Tibial nerve (tissue), 4 donors: ENCODE measurements around the gene NXPH1. TPM values are rescaled to one million over a fixed set of nuclear protein-coding genes. Genes with fewer than 3 reads are reported as not detected.
A peak's percentile ranks its signal among the peaks of the same experiment; 100 is the strongest.
"Not testable (repeated sequence)": the region's sequence is repeated elsewhere in the genome, so short reads cannot be mapped to it uniquely, and the experiment has no call there.

Source experiments
- DNase-seq, 2 donors: peaks; one replicate each; pipeline ENCODE4 v3.0.0-alpha.2; 2019; ENCODE audit warnings: low spot score in 2 of 2
- H3K27ac ChIP-seq, 4 donors: fragments of 200-600 bp; sonication (generic) in 3 of 4; one replicate each; pipeline ENCODE4 v1.5.1; 2017 to 2019; ENCODE audit warnings: mild to moderate bottlenecking in 1 of 4
- H3K27me3 ChIP-seq, 2 donors: fragments of 200-600 bp; sonication (generic) in 1 of 2; one replicate each; pipeline versions ENCODE4 v1.5.1 to v1.6.0; 2017 to 2019
- H3K36me3 ChIP-seq, 3 donors: fragments of 200-600 bp; sonication (generic); one replicate each; pipeline ENCODE4 v1.5.1; 2018 to 2019
- H3K4me1 ChIP-seq, 4 donors: fragments of 200-600 bp; sonication (generic) in 3 of 4; one replicate each; pipeline ENCODE4 v1.5.1; 2017 to 2019
- H3K4me3 ChIP-seq, 4 donors: fragments of 200-600 bp; sonication (generic) in 3 of 4; one replicate each; pipeline ENCODE4 v1.5.1; 2017 to 2019; ENCODE audit warnings: mild to moderate bottlenecking in 1 of 4, moderate library complexity in 1 of 4
- H3K9me3 ChIP-seq, 4 donors: fragments of 200-600 bp; sonication (generic) in 3 of 4; one replicate each; pipeline ENCODE4 v1.5.1; 2017 to 2019
- EP300 ChIP-seq, 2 donors: sonication (generic); formaldehyde crosslinking; IDR thresholded peaks; one replicate each; pipeline ENCODE4 v1.6.1; 2017; ENCODE audit warnings: antibody characterized with exemption in 2 of 2, mild to moderate bottlenecking in 1 of 2
- POLR2A ChIP-seq, 2 donors: fragments of 450-650 bp; IDR thresholded peaks; one replicate each; pipeline ENCODE4 v1.6.1; 2017; ENCODE audit warnings: antibody characterized with exemption in 2 of 2, mild to moderate bottlenecking in 2 of 2, moderate library complexity in 2 of 2
- WGBS, 2 donors: methylation state at CpG; one replicate each; pipeline ENCODE4 v1.1.5; 2018; 5-methylcytosine and 5-hydroxymethylcytosine counted together
- total RNA-seq, 4 donors: library from RNA; depleted of rRNA; stranded (reverse); fragments of >200 nt; gene quantifications; one replicate each; pipeline ENCODE4 v1.1.0, GENCODE V29; 2016
- TF ChIP-seq, protein P1 (sequence below), 5 experiments: fragments of 200-600 bp in 3 of 5; fragments of 450-650 bp in 2 of 5; sonication (generic) in 3 of 5; IDR thresholded peaks; one replicate each; pipeline ENCODE4 v1.5.1; 2016 to 2019; ENCODE audit warnings: antibody characterized with exemption in 5 of 5, mild to moderate bottlenecking in 3 of 5, moderate library complexity in 2 of 5

NXPH1 gene
- total RNA-seq, 4 donors from 2014 or later = not detected

DNA sequence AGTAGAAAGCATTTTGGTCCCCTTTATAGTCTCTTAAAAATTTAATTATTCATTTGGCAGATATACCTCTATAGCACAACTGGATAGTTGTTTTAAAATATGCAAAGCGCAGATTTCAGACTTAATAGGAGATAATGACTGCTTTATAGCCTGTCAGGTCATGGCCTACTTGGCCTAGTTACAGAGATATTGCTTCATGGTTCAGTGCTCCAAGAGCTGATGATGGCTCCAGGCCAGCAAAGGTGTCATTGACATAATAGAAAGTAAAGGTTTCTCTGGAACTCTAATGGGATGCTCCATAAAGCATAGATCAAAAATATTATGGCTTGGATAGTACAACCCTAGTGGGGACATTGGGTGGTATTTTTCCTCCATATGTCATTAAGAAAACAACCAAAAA is 285.7 kb downstream of the NXPH1 start:
- H3K4me1 ChIP-seq = no peaks in the 10 kb centered on the region
- no peaks in the 10 kb centered on the region for H3K27me3 ChIP-seq
- H3K9me3 ChIP-seq = no peaks in the 10 kb centered on the region
- H3K36me3 ChIP-seq = no peaks in the 10 kb centered on the region
- H3K27ac ChIP-seq = no peak overlapping the region
- TF ChIP-seq POLR2A (IDR thresholded peaks at IDR 0.05) (no peak), EP300 (IDR thresholded peaks at IDR 0.05) (no peak)
- TF ChIP-seq, protein P1, sequence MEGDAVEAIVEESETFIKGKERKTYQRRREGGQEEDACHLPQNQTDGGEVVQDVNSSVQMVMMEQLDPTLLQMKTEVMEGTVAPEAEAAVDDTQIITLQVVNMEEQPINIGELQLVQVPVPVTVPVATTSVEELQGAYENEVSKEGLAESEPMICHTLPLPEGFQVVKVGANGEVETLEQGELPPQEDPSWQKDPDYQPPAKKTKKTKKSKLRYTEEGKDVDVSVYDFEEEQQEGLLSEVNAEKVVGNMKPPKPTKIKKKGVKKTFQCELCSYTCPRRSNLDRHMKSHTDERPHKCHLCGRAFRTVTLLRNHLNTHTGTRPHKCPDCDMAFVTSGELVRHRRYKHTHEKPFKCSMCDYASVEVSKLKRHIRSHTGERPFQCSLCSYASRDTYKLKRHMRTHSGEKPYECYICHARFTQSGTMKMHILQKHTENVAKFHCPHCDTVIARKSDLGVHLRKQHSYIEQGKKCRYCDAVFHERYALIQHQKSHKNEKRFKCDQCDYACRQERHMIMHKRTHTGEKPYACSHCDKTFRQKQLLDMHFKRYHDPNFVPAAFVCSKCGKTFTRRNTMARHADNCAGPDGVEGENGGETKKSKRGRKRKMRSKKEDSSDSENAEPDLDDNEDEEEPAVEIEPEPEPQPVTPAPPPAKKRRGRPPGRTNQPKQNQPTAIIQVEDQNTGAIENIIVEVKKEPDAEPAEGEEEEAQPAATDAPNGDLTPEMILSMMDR (IDR thresholded peaks at IDR 0.05) = no peak
- no peak overlapping the region for H3K4me3 ChIP-seq
- WGBS, 2 donors = 85 to 92% methylated on average over 1 of the region's 1 CpG
- no peak for DNase-seq

DNA sequence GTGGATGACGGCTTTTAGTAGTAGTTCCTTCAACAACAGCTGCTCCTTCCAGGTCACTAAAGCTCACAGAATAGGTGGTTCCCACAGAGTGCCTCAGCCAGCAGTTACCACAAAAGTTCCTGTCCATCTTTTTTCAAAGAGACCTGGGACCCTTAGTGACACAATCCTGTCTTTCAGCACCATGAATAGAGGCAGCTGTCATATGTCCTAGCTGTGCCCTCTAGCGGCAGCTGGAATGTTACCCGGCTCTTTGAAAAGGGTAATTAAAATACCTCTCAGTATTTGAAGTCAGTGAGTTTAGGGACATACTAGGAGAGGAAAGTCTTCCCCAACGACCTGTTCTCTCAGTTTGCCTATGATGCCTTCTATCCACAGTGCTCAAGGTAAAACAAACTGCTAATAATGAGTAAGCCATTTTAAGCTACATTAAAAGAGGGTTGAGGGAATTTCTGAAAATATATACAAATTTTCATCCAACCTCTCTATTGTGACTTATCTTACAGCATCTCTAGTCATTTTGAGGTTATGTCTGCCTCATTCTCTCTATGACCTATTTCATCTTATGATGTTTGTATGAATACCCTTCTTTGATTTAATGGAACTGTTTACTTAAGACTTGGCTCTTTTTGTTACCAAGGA is 290.8 kb downstream of the NXPH1 start:
- no peak overlapping the region for H3K4me3 ChIP-seq
- H3K9me3 ChIP-seq = no peaks in the 10 kb centered on the region
- H3K27ac ChIP-seq = no peak overlapping the region
- TF ChIP-seq, protein P1 (IDR thresholded peaks at IDR 0.05) = peak in 4 of 5 experiments; percentile 19 to 41 (median 22)
- TF ChIP-seq EP300 (IDR thresholded peaks at IDR 0.05) (no peak), POLR2A (IDR thresholded peaks at IDR 0.05) (no peak)
- H3K27me3 ChIP-seq = no peaks in the 10 kb centered on the region
- no peaks in the 10 kb centered on the region for H3K4me1 ChIP-seq
- WGBS, 2 donors = 18 to 22% methylated on average over 4 of the region's 4 CpGs
- peak in 1 of 2 donors; percentile 11 for DNase-seq
- H3K36me3 ChIP-seq = no peaks in the 10 kb centered on the region

DNA sequence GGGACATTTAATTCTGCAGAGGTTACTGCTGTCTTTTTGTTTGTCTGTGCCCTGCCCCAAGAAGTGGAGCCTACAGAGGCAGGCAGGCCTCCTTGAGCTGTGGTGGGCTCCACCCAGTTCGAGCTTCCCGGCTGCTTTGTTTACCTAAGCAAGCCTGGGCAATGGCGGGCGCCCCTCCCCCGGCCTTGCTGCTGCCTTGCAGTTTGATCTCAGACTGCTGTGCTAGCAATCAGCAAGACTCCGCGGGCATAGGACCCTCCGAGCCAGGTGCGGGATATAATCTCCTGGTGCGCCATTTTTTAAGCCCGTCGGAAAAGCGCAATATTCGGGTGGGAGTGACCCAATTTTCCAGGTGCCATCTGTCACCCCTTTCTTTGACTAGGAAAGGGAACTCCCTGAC is 298.3 kb downstream of the NXPH1 start:
- H3K27ac ChIP-seq, H3K27me3 ChIP-seq, H3K4me3 ChIP-seq, DNase-seq, H3K9me3 ChIP-seq, H3K36me3 ChIP-seq, H3K4me1 ChIP-seq: not testable (repeated sequence)
- WGBS, 2 donors = 95 to 100% methylated on average over 9 to 12 of the region's 14 CpGs

DNA sequence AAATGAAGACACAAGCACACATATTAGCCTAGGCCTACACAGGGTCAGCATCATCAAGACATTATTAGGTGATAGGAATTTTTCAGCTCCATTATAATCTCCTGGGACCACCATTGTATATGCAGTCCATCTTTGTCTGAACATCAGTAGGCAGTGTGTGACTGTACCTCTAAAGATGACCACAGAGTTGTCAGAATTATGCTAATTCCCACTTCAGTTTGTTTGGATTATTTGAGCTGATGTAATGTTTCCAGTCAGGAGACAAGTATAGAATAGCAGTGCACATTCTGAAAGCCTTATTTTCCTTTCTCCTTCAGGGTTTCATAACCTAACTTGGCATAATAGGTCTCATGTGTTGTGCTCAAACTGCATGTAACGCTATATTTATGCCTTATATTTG is 306.4 kb downstream of the NXPH1 start:
- Histone ChIP-seq H3K4me1 (no peaks in the 10 kb centered on the region), H3K4me3 (no peak overlapping the region), H3K27me3 (no peaks in the 10 kb centered on the region), H3K9me3 (peaks cover 0 to 3% (median 0%) of the 10 kb centered on the region in 4 donors), H3K36me3 (no peaks in the 10 kb centered on the region), H3K27ac (no peak overlapping the region)
- no peak for DNase-seq
- TF ChIP-seq POLR2A (IDR thresholded peaks at IDR 0.05) (no peak), EP300 (IDR thresholded peaks at IDR 0.05) (no peak)
- TF ChIP-seq, protein P1 (IDR thresholded peaks at IDR 0.05) = no peak
- WGBS, 2 donors = 78 to 84% methylated on average over 1 of the region's 1 CpG

DNA sequence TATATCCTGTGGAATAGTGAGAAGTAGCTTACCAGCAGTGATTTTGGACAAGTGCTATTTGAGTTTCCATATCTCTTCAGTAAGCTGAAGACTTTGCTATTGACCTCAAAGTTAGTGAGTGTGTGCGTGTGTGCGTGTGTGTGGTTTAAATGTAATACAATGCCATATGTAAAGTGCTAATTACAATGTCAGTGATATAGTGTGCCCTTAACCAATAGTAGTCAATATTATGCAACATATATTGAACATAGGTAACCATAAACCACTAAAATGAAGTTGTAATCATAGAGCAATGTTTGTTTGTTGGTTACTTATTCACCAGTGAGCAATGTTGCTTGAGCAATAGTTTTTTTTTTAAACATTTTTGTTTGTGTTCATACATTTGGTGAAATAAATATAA is 309.4 kb downstream of the NXPH1 start:
- H3K4me1 ChIP-seq = peaks cover 0 to 4% (median 0%) of the 10 kb centered on the region in 4 donors
- WGBS, 2 donors = 97% methylated on average over 2 of the region's 2 CpGs

More for the DNA sequence above, 309.4 kb downstream of the NXPH1 start:
- Histone ChIP-seq H3K36me3 (no peaks in the 10 kb centered on the region), H3K9me3 (peaks cover 0 to 3% (median 0%) of the 10 kb centered on the region in 4 donors), H3K27me3 (no peaks in the 10 kb centered on the region), H3K27ac (no peak overlapping the region), H3K4me3 (no peak overlapping the region)
- no peak for TF ChIP-seq POLR2A (IDR thresholded peaks at IDR 0.05)
- no peak for TF ChIP-seq EP300 (IDR thresholded peaks at IDR 0.05)
- TF ChIP-seq, protein P1 (IDR thresholded peaks at IDR 0.05) = no peak
- DNase-seq = no peak
